Smooth muscle cell (in vitro differentiated cells): ENCODE data around the gene SLC15A5. TPM values are rescaled to one million over a fixed set of nuclear protein-coding genes. Genes with fewer than 3 reads are reported as not detected.

Experiments used
- DNase-seq: peaks from one replicate; lab custom pipeline; 2025; ENCODE audit not compliant: unreplicated experiment; lab: John Stamatoyannopoulos, UW
- H2AFZ ChIP-seq: fragments of 200-600 bp; sonication (generic); 2 replicates; pipeline ENCODE4 v1.6.0; 2016; ENCODE audit warnings: antibody characterized with exemption, low read depth, mild to moderate bottlenecking
- H3F3A ChIP-seq: fragments of 200-600 bp; sonication (generic); 2 replicates; pipeline ENCODE4 v1.6.0; 2017; ENCODE audit warnings: antibody characterized with exemption, low read depth
- H3K27ac ChIP-seq: fragments of 200-600 bp; sonication (generic); 2 replicates; pipeline ENCODE4 v1.5.1; 2016; ENCODE audit warnings: low read depth, mild to moderate bottlenecking
- H3K27me3 ChIP-seq: fragments of 200-600 bp; sonication (generic); 2 replicates; pipeline ENCODE4 v1.6.1; 2016; ENCODE audit warnings: low read depth, mild to moderate bottlenecking
- H3K36me3 ChIP-seq: fragments of 200-600 bp; sonication (generic); 2 replicates; pipeline ENCODE4 v1.5.1; 2016; ENCODE audit warnings: low read depth
- H3K4me1 ChIP-seq: fragments of 200-600 bp; sonication (generic); 2 replicates; pipeline ENCODE4 v1.5.1; 2016; ENCODE audit warnings: low read depth
- H3K4me2 ChIP-seq: fragments of 200-600 bp; sonication (generic); 2 replicates; pipeline ENCODE4 v1.6.0; 2016; ENCODE audit warnings: mild to moderate bottlenecking
- H3K4me3 ChIP-seq: fragments of 200-600 bp; sonication (generic); 2 replicates; pipeline ENCODE4 v1.5.1; 2016; ENCODE audit warnings: mild to moderate bottlenecking
- H3K79me2 ChIP-seq: fragments of 200-600 bp; sonication (generic); 2 replicates; pipeline ENCODE4 v1.6.0; 2016; ENCODE audit warnings: low read depth, mild to moderate bottlenecking
- H3K9ac ChIP-seq: fragments of 200-600 bp; sonication (generic); 2 replicates; pipeline ENCODE4 v1.6.0; 2016; ENCODE audit warnings: low read depth
- H3K9me3 ChIP-seq: fragments of 200-600 bp; sonication (generic); replicated peaks from 2 replicates; pipeline ENCODE4 v1.5.1; 2016; ENCODE audit warnings: low read depth
- H4K20me1 ChIP-seq: fragments of 200-600 bp; sonication (generic); 2 replicates; pipeline ENCODE4 v1.6.0; 2016; ENCODE audit warnings: low read depth
- CTCF ChIP-seq: fragments of 200-600 bp; sonication (generic); IDR thresholded peaks from 2 replicates; pipeline ENCODE4 v1.5.1; 2017; ENCODE audit warnings: borderline replicate concordance, mild to moderate bottlenecking, antibody characterized with exemption; ENCODE audit not compliant: insufficient read depth, poor library complexity, severe bottlenecking
- WGBS: methylation state at CpG from one replicate; pipeline ENCODE4 v1.1.7; 2016; ENCODE audit warnings: low lambda C conversion rate; 5-methylcytosine and 5-hydroxymethylcytosine counted together
- polyA plus RNA-seq: library from polyadenylated mRNA; unstranded; fragments of >200 nt; fragmentation: Nextera tagmentation; extraction: Ambion mirVana; gene quantifications from 2 replicates; pipeline ENCODE4 v1.2.1, GENCODE V29; 2016
- total RNA-seq: library from RNA; depleted of rRNA; stranded (reverse); fragments of >200 nt; gene quantifications from 2 replicates; pipeline ENCODE4 v1.2.3, GENCODE V29; 2014

SLC15A5 gene
- total RNA-seq (not detected in 2 replicates), polyA plus RNA-seq (not detected in 2 replicates)

GRCh38 chr12:16277585-16277984 is at the start of gene SLC15A5:
SLC15A5 (minus strand) TSS chr12:16277685; CDS start chr12:16277685, 0 bp downstream.
- H3K36me3 ChIP-seq = no peaks in the 10 kb centered on the region
- no peak within 1 kb of the TSS for H2AFZ ChIP-seq
- no peak within 1 kb of the TSS for H3K9ac ChIP-seq
- 87% methylated on average over 5 of the region's 5 CpGs for WGBS
- H3F3A ChIP-seq = no peaks in the 10 kb centered on the region
- H3K9me3 ChIP-seq = no peaks in the 10 kb centered on the region
- no peaks in the 10 kb centered on the region for H3K79me2 ChIP-seq
- no peak for TF ChIP-seq CTCF
- H4K20me1 ChIP-seq = no peaks in the 10 kb centered on the region
- H3K4me3 ChIP-seq = no peak within 1 kb of the TSS
- no peak within 1 kb of the TSS for H3K27ac ChIP-seq
- H3K4me2 ChIP-seq = no peak within 1 kb of the TSS
- H3K4me1 ChIP-seq = no peaks in the 10 kb centered on the region
- no peak for DNase-seq
- H3K27me3 ChIP-seq = no peaks in the 10 kb centered on the region

- WGBS = 83% methylated on average over 3 of the region's 3 CpGs
- no peak overlapping the region for H3K4me2 ChIP-seq
- no peak overlapping the region for H2AFZ ChIP-seq
- no peaks in the 10 kb centered on the region for H3K9me3 ChIP-seq
- no peaks in the 10 kb centered on the region for H3F3A ChIP-seq
- no peaks in the 10 kb centered on the region for H3K4me1 ChIP-seq
- H3K4me3 ChIP-seq = no peak overlapping the region
- no peaks in the 10 kb centered on the region for H3K79me2 ChIP-seq
- H3K27me3 ChIP-seq = no peaks in the 10 kb centered on the region
- TF ChIP-seq CTCF = no peak
- H4K20me1 ChIP-seq = no peaks in the 10 kb centered on the region
- no peak overlapping the region for H3K9ac ChIP-seq
- no peaks in the 10 kb centered on the region for H3K36me3 ChIP-seq
- no peak overlapping the region for H3K27ac ChIP-seq
- DNase-seq = no peak
Observed at GRCh38 chr12:16325426-16325825, 47.9 kb upstream of the SLC15A5 start.

GRCh38 chr12:16324772-16325171 is 47.3 kb upstream of the SLC15A5 start:
- H4K20me1 ChIP-seq = no peaks in the 10 kb centered on the region
- no peak overlapping the region for H3K4me2 ChIP-seq
- H3K9me3 ChIP-seq = no peaks in the 10 kb centered on the region
- no peaks in the 10 kb centered on the region for H3K4me1 ChIP-seq
- H2AFZ ChIP-seq = no peak overlapping the region
- no peaks in the 10 kb centered on the region for H3K36me3 ChIP-seq
- no peak for DNase-seq
- H3F3A ChIP-seq = no peaks in the 10 kb centered on the region
- H3K27me3 ChIP-seq = no peaks in the 10 kb centered on the region
- H3K4me3 ChIP-seq = no peak overlapping the region
- H3K9ac ChIP-seq = no peak overlapping the region
- no peaks in the 10 kb centered on the region for H3K79me2 ChIP-seq
- TF ChIP-seq CTCF = no peak
- no peak overlapping the region for H3K27ac ChIP-seq
- WGBS = 87% methylated on average over 3 of the region's 3 CpGs

- Histone ChIP-seq H3K79me2 (no peaks in the 10 kb centered on the region), H3K4me3 (no peak overlapping the region), H4K20me1 (no peaks in the 10 kb centered on the region), H3K9ac (no peak overlapping the region), H3K27me3 (no peaks in the 10 kb centered on the region), H3K27ac (no peak overlapping the region), H3K4me1 (no peaks in the 10 kb centered on the region), H3K9me3 (no peaks in the 10 kb centered on the region), H3K36me3 (no peaks in the 10 kb centered on the region), H3K4me2 (no peak overlapping the region), H2AFZ (no peak overlapping the region), H3F3A (no peaks in the 10 kb centered on the region)
- no peak for DNase-seq
- TF ChIP-seq CTCF = no peak
- WGBS = 77% methylated on average over 5 of the region's 5 CpGs
Observed at GRCh38 chr12:16324272-16324671, 46.8 kb upstream of the SLC15A5 start.
